Loucy (cell line): ENCODE results near the gene SLC22A16.

Source experiments
- CTCF ChIP-seq: fragments of 200-600 bp; sonication (generic); conservative IDR thresholded peaks from 2 replicates; pipeline ENCODE4 v1.5.1; 2014; ENCODE audit warnings: mild to moderate bottlenecking, antibody characterized with exemption, low read length
- EZH2phosphoT487 ChIP-seq: fragments of 200-600 bp; IDR thresholded peaks from 2 replicates; pipeline ENCODE4 v1.6.1; 2018; ENCODE audit warnings: antibody characterized with exemption, mild to moderate bottlenecking, moderate library complexity, borderline replicate concordance

- TF ChIP-seq CTCF, result no peak
- TF ChIP-seq EZH2phosphoT487, result no peak
Measured at GRCh38 chr6:110471726-110472365, 4.6 kb downstream of the SLC22A16 start.
